Central memory CD4-positive, alpha-beta T cell (primary cell): ENCODE measurements around the gene CKAP5.

Experiments used
- DNase-seq: peaks from one replicate; pipeline ENCODE4 v3.0.0; 2022
- total RNA-seq, 3 experiments: gene quantifications; one replicate each; lab custom pipeline; 2026; lab: John Stamatoyannopoulos, UW

CKAP5 gene
- 78.3 to 190 (median 111) reads per million in 3 experiments for total RNA-seq

DNA sequence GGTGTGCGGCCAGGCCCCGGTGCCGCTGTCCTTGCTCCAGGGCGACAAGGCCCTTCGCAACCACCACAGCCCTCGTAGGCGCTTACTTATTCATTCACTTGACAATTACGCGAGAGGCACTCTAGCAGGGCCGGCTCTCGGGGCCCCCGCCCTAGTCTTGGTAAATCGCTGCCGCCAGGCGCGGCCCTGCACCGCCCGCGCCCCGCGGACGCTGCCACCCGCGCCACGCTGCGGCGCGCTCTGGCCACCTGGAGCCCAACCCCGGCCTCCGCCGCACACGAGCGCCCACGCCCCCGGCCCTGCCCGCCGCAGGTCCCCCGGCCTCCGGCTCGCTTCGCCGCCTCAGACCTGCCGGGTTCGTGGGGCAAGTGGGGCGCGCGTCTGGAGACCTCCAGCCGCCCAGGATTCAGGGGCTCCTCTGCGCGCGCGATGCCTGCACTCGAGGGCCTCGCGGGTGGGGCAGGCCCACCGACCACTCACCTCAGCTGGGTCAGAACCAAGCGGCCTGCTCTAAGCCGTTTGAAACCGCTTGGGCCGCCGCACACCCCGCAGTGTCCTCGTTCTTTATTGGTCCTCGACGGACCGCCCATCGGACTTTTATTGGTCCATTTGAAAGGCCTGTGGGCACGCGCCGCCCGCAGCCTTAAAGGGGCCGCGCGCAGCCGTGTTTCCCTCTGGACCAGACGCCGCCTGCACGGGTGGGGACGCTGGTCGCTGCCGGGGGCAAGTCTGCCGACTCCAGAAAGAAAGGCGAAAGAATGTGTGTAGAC lies at the start of gene CKAP5:
Gene CKAP5 (minus strand): TSS at position 541 of the 770 bp plus-strand sequence. CDS start 25,049 bp downstream, outside the sequence.
- DNase-seq: peak; percentile 81

DNA sequence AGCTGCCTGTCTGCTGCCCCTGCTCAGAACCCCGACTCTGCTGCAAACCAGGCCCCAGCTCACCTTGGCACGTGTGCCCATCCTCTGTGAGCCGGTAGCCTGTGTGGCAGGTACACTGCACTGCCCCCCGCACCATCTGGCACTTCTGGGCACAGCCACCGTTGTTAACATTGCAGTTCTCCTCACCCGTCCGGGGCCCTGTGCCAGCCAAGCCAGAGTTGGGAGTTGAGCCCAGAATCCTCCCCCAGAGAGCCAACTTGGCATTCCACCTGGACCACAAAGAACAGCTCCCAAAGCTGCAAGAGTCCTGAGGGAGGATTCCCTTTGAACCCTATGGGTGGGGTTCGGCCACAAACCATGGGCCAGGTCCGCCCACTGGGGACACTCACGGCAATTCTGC lies 49.7 kb upstream of the CKAP5 start:
- DNase-seq: no peak

DNA sequence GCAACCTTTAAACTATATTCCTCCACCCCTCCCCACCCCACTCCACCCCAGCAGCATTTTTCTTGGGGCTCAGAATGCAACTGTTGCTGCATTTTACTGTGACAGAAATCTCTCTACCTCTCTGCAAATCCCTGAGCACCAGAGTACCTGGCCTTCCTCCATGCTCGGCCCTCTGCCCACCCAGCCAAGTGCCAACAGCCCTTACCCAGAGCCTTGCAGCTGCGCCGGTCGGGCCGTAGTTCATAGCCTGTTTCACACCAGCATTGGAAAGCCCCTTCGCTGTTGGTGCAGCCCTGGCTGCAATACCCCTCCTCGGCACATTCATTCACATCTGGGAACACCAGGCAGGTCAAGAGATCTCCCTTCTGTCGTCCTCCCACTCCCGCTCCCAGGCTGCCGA lies 48.9 kb upstream of the CKAP5 start:
- no peak for DNase-seq

DNA sequence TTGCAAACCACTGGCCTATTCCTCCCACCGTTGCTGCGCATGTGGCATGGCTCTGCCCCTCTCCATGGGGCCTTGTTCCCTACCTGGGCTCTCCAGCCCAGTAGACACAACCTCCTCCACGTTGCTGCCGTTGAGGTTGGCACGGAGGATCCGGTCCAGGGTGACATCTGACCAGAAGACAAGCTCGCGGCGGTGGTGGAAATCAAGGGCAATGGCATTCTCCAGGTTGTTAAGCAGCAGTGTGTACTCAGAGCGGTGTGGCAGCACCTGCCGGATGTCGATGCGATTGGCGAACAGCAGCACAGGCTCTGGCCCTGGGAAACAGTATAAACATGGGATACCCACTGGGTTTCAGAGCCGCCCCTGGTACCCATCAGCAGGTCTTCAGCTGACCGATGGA lies 48.4 kb upstream of the CKAP5 start:
- no peak for DNase-seq

DNA sequence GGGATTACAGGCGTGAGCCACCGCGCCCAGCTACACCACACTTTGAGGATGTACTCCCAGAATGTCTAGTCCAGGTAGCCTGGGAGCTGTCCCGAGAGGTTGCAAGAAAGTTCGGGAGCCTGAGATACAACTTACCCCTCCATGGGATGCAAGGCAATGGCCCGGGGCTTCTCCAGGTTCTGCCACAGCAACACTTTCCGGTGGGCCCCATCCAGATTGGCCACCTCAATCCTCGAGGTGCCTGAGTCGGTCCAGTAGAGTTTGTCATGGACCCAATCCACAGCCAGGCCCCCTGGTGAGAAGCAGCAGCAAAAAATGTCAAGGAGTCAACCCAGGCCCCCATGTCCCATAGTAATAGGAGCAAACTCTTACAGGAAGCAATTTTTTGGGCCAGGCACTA lies 46.8 kb upstream of the CKAP5 start:
- DNase-seq: no peak

DNA sequence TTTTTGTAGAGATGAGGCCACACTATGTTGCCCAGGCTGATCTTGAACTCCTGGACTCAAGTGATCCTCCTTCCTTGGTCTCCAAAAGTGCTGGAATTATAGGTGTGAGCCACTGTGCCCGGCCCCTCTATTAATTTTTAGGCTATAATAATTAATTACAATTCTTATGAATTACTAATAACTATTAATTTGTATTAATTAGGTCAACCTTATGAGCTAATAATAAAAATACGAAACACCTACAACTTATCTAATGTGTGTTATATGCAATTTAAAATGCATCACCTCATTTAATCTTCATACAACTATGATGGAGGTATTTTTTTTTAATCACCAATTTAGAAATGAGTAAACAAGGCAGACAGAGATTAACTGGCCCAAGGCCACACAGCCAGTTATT lies 46.0 kb upstream of the CKAP5 start:
- no peak for DNase-seq

DNA sequence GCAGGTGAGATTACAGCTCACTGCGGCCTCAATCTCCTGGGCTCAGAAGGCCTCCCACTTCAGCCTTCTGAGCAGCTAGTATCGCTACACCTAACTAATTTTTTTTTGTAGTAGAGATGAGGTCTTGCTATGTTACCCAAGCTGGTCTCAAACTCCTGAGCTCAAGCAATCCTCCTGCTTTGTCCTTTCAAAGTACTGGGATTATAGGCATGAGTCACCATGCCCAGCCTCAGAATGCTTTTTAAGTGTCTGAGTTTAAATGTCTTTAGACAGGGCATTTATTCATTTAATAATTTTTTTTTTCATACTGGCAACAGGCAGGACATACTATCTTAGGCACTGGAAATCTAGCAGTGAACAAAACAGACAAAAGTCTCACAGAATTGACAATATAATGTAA lies 44.6 kb upstream of the CKAP5 start:
- no peak for DNase-seq

DNA sequence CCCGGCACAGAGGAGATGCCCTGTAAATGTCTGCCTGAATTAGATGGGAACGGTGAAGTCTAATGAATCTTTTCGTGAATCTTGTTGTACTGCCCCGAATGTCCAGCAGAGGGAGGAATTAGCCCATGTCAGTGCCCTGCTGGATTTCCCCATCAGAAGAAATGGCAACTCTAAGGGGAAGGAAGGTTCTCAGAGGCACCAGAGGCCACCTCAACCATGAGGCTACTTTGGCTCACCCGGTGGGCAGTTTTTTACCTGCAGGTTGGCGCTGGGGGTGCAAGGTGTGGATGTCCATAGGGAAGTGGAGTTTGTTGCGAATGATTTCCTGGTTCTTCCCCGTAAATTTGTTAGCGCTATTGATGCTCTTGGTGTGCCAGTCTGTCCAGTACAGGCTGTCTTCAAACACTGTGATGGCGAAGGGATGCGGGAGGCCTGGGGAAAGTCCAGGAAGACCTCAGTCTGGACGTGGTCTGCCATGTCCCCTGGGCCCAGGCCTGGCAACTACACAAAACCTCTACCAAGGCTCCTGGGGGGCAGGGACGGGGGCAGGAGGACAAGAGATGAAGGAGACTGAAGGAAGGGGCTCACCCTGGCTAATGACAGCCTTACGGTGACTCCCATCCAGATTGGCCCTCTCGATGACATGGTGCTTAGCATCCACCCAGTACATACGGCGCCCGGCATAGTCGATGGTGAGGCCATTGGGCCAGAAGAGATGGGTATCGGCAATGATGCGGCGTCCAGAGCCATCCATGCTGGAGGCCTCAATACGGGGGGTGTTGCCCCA lies 43.8 kb upstream of the CKAP5 start:
- peak; percentile 61 for DNase-seq

DNA sequence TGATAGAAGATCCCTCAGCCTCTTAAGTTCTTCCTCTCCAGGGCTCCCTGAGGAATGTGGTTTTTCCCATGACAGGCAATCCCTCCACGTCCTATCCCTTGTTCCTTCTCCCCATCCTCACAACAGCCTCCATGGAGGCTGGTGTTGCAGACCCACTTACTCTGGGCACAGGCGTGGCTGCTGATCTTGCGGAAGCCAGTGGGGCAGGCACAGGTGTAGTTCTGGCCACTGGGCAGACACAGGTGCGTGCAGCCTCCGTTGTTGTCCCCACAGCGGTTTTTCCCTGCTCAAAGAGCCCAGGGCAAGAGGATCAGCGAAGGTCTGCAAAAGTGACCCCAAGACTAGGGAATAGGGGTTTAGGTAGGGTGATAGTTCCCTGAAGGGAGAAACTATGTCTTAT lies 43.2 kb upstream of the CKAP5 start:
- DNase-seq: no peak

DNA sequence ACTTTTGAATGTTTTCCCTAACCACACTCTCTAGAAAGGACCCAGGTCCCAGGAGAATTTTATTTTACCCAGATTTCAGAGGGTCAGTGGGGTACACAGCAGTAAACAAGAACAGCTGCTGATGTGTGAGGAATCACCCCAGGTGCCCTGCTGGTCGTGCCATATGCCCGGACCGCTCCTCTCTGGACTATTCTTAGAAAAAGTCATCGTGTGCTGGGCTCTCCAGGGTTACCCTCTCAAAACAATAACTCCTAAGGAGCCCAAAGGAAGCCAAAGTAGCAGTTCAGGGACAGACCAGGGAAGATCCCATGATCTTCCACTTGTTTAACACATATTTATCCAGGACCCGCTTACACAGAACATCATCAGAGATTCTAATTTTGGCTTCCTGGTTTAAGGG lies 42.6 kb upstream of the CKAP5 start:
- DNase-seq: no peak

DNA sequence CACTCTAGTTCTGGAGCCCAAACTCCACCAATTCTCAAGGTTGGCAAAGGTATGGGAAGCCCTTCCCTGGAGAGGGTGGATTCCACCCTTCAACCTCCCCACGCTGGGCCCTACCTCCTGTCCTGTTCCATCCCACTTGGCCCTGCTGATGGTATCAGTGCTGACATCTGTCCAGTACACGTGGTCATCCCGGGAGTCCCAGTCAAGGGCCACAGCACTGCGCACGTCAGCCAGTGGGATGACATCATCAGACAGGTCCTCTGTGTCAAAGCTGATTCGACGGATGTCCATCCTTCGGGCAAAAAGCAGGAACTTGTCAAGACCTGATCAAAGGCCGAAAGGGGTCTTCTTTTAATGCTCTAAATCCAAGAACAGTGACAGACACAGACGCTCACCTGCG lies 40.1 kb upstream of the CKAP5 start:
- no peak for DNase-seq

DNA sequence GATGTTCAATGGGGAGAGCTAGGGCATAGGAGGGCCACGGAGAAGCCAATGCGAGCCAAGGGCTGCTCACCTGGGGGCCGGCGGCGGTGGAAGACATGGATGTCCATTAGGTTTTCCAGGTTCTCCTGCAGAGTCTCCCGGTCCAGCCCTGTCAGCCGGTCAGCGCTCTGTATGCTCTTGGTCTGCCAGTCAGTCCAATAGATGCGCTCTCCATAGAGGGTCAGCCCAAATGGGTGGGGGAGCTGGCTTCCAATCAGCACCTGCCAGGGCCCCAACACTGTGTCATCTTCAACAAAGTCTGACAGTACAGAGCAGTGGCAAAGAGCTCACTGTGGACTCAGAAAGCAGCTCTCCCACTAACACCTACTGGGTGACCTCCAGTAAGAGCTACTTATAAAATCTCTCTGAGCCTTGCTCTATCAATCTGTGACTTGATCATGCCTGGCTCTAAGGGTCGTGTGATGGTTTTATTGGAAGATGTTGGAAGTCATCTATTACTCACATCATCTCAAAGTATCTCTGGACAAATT lies 33.0 kb upstream of the CKAP5 start:
- DNase-seq: no peak

DNA sequence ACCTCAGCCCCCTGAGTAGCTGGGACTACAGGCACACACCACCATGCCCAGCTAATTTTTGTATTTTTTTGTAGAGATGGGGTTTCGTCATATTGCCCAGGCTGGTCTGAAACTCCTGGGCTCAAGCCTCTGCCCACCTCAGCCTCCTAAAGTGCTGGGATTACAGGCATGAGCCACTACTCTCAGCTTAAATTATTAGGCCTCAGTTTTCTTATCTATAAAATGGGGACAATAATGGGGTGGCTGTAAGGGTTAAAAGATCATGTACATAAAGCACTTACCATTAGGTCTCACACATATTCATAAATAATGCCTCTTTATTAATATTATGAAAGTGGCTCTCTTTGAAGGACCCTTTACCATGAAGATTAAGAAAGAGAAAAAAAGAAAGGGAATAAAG lies 31.5 kb upstream of the CKAP5 start:
- DNase-seq: no peak

DNA sequence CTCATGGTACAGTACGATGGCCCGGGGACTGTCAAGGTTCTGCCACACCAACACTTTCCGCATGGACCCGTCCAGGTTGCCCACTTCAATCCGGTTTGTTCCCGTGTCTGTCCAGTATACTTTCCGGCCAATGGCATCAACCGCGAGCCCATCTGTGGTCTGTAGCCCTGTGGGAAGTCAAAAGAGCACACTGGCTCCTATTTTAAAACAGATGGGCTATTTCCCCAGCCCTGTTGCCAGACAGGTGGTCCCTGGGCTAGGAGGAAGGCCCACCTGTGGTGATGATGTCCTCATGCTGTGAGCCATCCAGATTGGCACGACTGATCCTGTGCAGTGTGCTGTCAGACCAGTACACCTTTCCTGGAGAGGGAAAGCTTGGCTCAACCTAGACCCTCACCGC lies 30.4 kb upstream of the CKAP5 start:
- DNase-seq: no peak

DNA sequence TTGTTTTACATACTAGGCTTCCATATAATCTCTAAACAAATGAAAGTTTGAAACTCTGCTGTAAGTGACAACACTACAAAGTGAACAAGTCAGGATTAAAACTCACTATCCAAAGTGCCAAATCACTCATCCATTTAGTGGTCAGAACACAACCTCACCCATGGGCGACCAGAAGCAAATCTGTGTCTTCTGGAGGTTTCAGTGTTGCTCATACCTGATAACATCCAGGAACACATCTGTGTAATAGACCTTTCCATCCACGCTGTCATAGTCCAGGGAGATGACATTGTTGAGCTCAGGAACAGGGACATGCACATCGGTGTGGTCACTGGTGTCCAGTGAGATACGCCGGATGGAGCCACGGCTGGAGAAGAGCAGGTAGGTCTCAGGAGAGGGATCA lies 28.5 kb upstream of the CKAP5 start:
- no peak for DNase-seq

DNA sequence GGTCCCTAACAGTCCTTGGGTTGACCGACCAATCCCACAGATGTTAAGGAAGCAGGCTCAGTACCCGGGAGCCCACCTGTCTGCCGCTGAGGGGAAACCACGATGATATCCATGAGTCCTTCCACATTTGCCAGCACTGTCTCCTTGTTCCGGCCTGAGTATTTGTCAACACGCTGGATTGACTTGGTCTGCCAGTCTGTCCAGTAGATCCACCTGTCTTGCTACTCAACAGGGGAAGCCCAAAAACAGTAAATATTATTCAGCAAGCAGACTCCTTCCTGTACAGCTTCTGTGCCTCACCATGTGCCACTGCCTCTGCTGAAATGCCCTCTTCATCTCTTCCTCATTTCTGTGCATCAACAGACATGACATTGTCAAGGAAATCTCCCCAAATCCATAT lies 22.8 kb upstream of the CKAP5 start:
- no peak for DNase-seq

DNA sequence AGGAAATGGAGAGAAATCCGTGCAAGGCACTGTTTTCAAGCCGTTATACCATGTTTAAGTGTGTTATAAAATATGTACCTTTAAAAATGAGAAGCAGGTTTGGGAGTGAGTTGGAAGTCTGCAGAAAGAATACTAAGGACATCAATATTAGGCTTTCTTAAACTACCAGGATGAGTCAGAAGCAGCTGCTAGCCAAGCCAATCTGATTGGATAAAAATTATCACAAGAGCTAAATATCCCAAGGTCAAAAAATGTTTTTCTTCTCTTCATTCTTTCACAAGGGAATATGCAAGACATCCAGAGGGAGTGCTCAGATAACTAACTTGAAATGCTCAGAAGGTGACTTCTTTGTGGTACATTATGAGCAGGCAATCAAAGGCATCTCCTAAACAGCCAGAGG lies 19.3 kb upstream of the CKAP5 start:
- no peak for DNase-seq

DNA sequence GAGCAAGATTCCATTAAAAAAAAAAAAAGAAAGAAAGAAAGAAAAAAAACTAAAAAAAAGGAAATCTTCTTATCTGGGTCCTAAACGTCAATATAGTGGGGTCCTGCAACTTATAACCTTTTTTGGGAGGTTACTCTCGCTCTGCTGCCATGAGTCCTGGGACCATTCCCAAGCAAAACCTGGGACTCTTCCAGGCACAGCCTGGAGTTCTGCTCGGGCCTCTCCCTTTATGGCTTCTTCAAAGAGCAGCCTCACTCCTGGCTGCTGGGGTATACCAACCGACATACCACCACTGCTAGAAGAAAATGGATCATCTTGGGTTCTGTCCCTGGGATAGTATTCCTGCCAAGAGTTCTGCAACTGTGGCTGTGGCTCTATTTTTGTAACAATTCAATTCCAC lies 14.1 kb upstream of the CKAP5 start:
- no peak for DNase-seq

DNA sequence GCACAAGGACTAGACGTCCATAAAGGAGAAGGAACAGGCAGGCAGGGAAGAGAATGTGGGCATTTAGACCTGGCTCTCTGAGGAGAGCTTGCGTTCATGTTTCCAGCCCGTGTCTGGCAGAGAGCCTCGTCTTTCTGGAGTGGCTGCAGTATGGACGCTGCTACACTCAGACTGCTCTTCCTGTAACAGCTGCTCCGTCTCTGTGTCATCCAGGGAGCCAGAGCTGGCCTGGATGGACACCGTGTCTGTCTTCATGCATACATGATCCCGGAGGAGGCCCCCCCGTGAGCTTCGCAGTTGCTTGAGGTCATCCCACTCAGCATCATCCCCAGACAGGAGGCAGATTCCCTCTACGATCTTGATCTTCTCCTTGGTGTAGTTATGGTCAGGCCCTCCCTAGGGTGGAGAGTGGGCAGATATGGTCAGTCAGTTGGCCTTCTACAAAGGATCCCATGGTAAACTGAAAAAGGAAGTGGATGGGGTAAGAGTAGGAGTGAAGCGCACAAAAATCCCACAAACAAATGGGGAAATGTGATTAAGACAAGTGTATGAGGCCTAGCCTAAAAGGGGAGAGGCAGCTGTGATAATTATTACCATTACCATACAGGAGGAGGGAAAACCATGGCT lies 13.0 kb upstream of the CKAP5 start:
- DNase-seq: no peak

DNA sequence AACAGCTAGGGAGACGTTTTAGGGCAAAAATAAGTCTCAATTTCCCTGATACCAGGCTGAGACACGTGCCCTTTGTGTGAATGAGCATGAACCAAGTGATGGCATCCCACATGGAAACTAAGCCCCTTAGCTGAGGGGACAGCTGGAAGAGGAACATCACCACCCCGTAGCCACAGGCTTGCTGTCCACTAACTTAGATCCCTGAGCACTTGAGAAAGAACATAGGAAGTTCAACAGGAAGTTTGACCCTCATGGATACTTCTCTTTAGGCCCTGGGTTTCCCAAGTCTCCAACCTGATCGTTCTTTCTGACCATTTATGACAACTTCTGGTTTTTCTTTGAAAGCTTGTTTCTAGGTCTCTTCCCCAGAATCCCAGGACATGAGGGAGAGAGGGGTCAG lies 11.6 kb upstream of the CKAP5 start:
- DNase-seq: no peak

DNA sequence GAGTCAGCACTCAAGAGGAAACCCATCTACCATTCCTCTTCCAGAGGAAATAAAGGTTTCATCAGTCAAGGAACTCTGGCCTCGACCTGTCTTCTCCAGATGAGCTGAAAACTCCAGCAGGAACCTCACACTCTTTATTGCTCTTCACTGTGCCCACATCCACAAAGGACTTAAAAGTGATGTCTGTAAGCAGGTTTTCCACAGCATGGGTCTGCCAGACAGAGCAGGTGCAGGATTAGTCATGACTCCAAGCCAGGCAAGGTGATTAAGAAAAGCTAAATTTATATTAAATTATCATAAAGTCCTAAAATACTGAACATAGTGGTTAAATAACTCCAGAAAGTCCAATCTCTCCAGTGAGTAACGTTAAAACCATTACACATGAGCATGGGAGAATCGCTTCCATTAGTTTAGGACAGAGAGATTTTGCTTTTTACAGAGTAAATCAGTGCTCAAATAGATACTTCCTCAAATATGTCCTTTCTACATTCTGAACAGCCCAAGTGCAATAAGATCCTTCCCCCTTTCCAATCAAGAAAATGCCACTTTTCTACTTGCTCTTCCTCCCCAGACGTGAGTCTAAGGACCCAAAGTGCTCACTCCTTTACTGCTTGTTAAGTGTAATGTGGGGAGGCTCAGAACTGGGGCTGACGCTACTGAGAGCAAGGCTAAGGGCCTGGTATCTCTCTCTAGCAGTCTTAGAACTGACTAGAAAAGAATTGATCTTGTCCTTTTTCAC lies 10.7 kb upstream of the CKAP5 start:
- no peak for DNase-seq

DNA sequence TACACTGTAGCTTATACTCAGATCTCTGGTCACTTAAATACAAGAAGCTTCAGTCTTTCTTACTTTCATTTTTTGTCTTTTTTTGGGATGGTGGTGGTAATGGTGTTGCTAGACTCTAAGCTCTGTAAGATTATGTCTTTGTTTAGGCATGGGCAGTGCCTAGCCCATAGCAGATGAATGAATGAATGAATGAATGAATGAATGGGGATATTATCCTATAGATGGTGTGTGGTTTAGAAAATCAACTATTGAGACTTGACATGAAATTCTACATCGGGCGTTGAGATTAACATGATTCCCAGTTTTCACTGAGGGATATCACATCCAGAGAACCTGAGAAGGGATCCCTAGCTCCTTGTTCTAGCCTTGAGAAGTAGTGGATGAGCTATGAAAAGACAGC lies 9.8 kb upstream of the CKAP5 start:
- no peak for DNase-seq

DNA sequence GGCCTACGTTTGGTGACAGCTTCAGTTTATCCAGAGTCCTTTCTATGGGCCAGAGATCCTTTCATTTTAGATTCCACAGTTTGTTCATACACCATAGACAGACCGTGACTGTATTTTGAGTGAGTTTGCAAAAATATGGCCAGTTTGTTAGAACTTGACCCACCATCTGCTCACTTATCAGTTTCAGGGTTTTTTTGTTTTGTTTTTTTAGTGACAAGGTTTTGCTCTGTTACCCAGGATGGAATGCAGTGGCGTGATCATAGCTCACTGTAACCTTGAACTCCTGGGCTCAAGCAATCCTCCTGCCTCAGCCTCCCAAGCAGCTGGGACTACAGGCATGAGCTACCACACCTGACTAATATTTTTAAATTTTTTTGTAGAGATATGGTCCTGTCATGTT lies 9.1 kb upstream of the CKAP5 start:
- no peak for DNase-seq
